Measurements from ENCODE around the gene STING1.

STING1 gene

GRCh38 chr5:139473105-139473504, 9.5 kb downstream of the STING1 start:
- H3K9ac ChIP-seq (ENCODE audit: low read length) = no peak overlapping the region
- H3K79me2 ChIP-seq (ENCODE audit: low read length) = no peaks in the 10 kb centered on the region
- no peak overlapping the region for H3K4me3 ChIP-seq (ENCODE audit: low read length)
- no peak for TF ChIP-seq EZH2phosphoT487 (IDR thresholded peaks at IDR 0.05; ENCODE audit: low read depth)
- no peak overlapping the region for H3K27ac ChIP-seq (ENCODE audit: low read length)
- no peak overlapping the region for H2AFZ ChIP-seq (ENCODE audit: low read depth, low read length)
- no peaks in the 10 kb centered on the region for H4K20me1 ChIP-seq (ENCODE audit: insufficient read depth, low read length)
- no peaks in the 10 kb centered on the region for H3K27me3 ChIP-seq (ENCODE audit: low read depth, low read length)
- H3K36me3 ChIP-seq (replicated peaks; ENCODE audit: low read depth, low read length) = no peaks in the 10 kb centered on the region
- H3K9me3 ChIP-seq (ENCODE audit: insufficient read depth, low read length) = no peaks in the 10 kb centered on the region
- H3K4me2 ChIP-seq (ENCODE audit: low read length) = no peak overlapping the region
- H3K4me1 ChIP-seq (ENCODE audit: low read length) = no peaks in the 10 kb centered on the region

GRCh38 chr5:139472386-139473030, 10.1 kb downstream of the STING1 start:
- no peaks in the 10 kb centered on the region for H3K9me3 ChIP-seq (ENCODE audit: insufficient read depth, low read length)
- no peaks in the 10 kb centered on the region for H3K79me2 ChIP-seq (ENCODE audit: low read length)
- H3K4me1 ChIP-seq (ENCODE audit: low read length) = no peaks in the 10 kb centered on the region
- no peaks in the 10 kb centered on the region for H4K20me1 ChIP-seq (ENCODE audit: insufficient read depth, low read length)
- H3K27me3 ChIP-seq (ENCODE audit: low read depth, low read length) = no peaks in the 10 kb centered on the region
- no peak overlapping the region for H3K27ac ChIP-seq (ENCODE audit: low read length)
- H3K9ac ChIP-seq (ENCODE audit: low read length) = no peak overlapping the region
- TF ChIP-seq, protein P1, sequence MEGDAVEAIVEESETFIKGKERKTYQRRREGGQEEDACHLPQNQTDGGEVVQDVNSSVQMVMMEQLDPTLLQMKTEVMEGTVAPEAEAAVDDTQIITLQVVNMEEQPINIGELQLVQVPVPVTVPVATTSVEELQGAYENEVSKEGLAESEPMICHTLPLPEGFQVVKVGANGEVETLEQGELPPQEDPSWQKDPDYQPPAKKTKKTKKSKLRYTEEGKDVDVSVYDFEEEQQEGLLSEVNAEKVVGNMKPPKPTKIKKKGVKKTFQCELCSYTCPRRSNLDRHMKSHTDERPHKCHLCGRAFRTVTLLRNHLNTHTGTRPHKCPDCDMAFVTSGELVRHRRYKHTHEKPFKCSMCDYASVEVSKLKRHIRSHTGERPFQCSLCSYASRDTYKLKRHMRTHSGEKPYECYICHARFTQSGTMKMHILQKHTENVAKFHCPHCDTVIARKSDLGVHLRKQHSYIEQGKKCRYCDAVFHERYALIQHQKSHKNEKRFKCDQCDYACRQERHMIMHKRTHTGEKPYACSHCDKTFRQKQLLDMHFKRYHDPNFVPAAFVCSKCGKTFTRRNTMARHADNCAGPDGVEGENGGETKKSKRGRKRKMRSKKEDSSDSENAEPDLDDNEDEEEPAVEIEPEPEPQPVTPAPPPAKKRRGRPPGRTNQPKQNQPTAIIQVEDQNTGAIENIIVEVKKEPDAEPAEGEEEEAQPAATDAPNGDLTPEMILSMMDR (IDR thresholded peaks at IDR 0.05; ENCODE audit: low read depth, low read length) = no peak
- no peak for TF ChIP-seq EZH2phosphoT487 (IDR thresholded peaks at IDR 0.05; ENCODE audit: low read depth)
- H3K36me3 ChIP-seq (replicated peaks; ENCODE audit: low read depth, low read length) = no peaks in the 10 kb centered on the region
- H3K4me2 ChIP-seq (ENCODE audit: low read length) = no peak overlapping the region
- no peak overlapping the region for H2AFZ ChIP-seq (ENCODE audit: low read depth, low read length)
- H3K4me3 ChIP-seq (ENCODE audit: low read length) = no peak overlapping the region

- Histone ChIP-seq H3K4me2 (ENCODE audit: low read length) (no peak within 1 kb of the TSS), H3K4me1 (ENCODE audit: low read length) (no peaks in the 10 kb centered on the region), H3K79me2 (ENCODE audit: low read length) (no peaks in the 10 kb centered on the region), H3K9ac (ENCODE audit: low read length) (no peak within 1 kb of the TSS), H3K36me3 (replicated peaks; ENCODE audit: low read depth, low read length) (no peaks in the 10 kb centered on the region), H3K27me3 (ENCODE audit: low read depth, low read length) (no peaks in the 10 kb centered on the region), H3K4me3 (ENCODE audit: low read length) (no peak within 1 kb of the TSS), H4K20me1 (ENCODE audit: insufficient read depth, low read length) (no peaks in the 10 kb centered on the region), H3K27ac (ENCODE audit: low read length) (no peak within 1 kb of the TSS), H3K9me3 (ENCODE audit: insufficient read depth, low read length) (no peaks in the 10 kb centered on the region), H2AFZ (ENCODE audit: low read depth, low read length) (no peak within 1 kb of the TSS)
- TF ChIP-seq EZH2phosphoT487 (IDR thresholded peaks at IDR 0.05; ENCODE audit: low read depth) = no peak
- TF ChIP-seq, protein P1 (IDR thresholded peaks at IDR 0.05; ENCODE audit: low read depth, low read length) = no peak
These were observed 11.7 kb downstream of the STING1 start, which contains the start of gene SMIM33 for GRCh38 chr5:139470821-139471300. Gene SMIM33 (plus strand): TSS chr5:139471004. CDS start chr5:139471122, 118 bp downstream.

GRCh38 chr5:139468421-139468931, 14.1 kb downstream of the STING1 start:
- no peaks in the 10 kb centered on the region for H3K79me2 ChIP-seq (ENCODE audit: low read length)
- no peak overlapping the region for H3K27ac ChIP-seq (ENCODE audit: low read length)
- no peak overlapping the region for H2AFZ ChIP-seq (ENCODE audit: low read depth, low read length)
- H3K9ac ChIP-seq (ENCODE audit: low read length) = no peak overlapping the region
- no peaks in the 10 kb centered on the region for H3K36me3 ChIP-seq (replicated peaks; ENCODE audit: low read depth, low read length)
- no peak overlapping the region for H3K4me2 ChIP-seq (ENCODE audit: low read length)
- no peaks in the 10 kb centered on the region for H3K27me3 ChIP-seq (ENCODE audit: low read depth, low read length)
- no peaks in the 10 kb centered on the region for H3K9me3 ChIP-seq (ENCODE audit: insufficient read depth, low read length)
- no peaks in the 10 kb centered on the region for H4K20me1 ChIP-seq (ENCODE audit: insufficient read depth, low read length)
- no peaks in the 10 kb centered on the region for H3K4me1 ChIP-seq (ENCODE audit: low read length)
- H3K4me3 ChIP-seq (ENCODE audit: low read length) = no peak overlapping the region
- TF ChIP-seq EZH2phosphoT487 (IDR thresholded peaks at IDR 0.05; ENCODE audit: low read depth) = no peak
- TF ChIP-seq, protein P1 (IDR thresholded peaks at IDR 0.05; ENCODE audit: low read depth, low read length) = no peak

Data from OCI-LY3 (cell line).